CD8-positive, alpha-beta memory T cell (primary cell): ENCODE results near the gene MIPOL1. TPM values are rescaled to one million over a fixed set of nuclear protein-coding genes. Genes with fewer than 3 reads are reported as not detected.
"Not testable (repeated sequence)": the region's sequence is repeated elsewhere in the genome, so short reads cannot be mapped to it uniquely, and the experiment has no call there.

Experiments
- CTCF ChIA-PET: fragments of 350-600 bp; sonication (Branson Sonifier 250); formaldehyde crosslinking; loops from one replicate; lab custom pipeline; 2021; ENCODE audit warnings: antibody characterized with exemption; lab: Charles Lee
- POLR2A ChIA-PET: fragments of 350-600 bp; sonication (Branson Sonifier 250); formaldehyde crosslinking; loops from one replicate; lab custom pipeline; 2021; ENCODE audit warnings: antibody characterized with exemption; lab: Charles Lee
- DNase-seq, 5 donors: peaks; one replicate each; pipeline versions ENCODE4 v3.0.0 to v3.0.0-alpha.2; 2020 to 2022; ENCODE audit warnings: mixed read lengths in 1 of 5
- H3K27ac ChIP-seq: one replicate; pipeline ENCODE4 v1.7.0; 2013; ENCODE audit warnings: low read depth, mild to moderate bottlenecking, low read length, moderate library complexity
- H3K27me3 ChIP-seq: 2 replicates; pipeline ENCODE4 v1.7.0; 2013; ENCODE audit warnings: low read length, mild to moderate bottlenecking; ENCODE audit not compliant: insufficient read depth, poor library complexity, severe bottlenecking
- H3K36me3 ChIP-seq: 2 replicates; pipeline ENCODE4 v1.7.0; 2013; ENCODE audit warnings: mild to moderate bottlenecking, low read length, moderate library complexity; ENCODE audit not compliant: insufficient read depth
- H3K4me1 ChIP-seq: 2 replicates; pipeline ENCODE4 v1.7.0; 2013; ENCODE audit warnings: mild to moderate bottlenecking, low read length, moderate library complexity; ENCODE audit not compliant: insufficient read depth
- H3K4me3 ChIP-seq: 2 replicates; pipeline ENCODE4 v1.7.0; 2013; ENCODE audit warnings: mild to moderate bottlenecking, low read length
- H3K9me3 ChIP-seq: 2 replicates; pipeline ENCODE4 v1.7.0; 2013; ENCODE audit warnings: mild to moderate bottlenecking, low read length
- H3K27ac Mint-ChIP-seq, 8 donors: one replicate each; pipeline ENCODE4 v1.8.0; 2020 to 2021; ENCODE audit warnings: mixed read lengths in 8 of 8, mild to moderate bottlenecking in 6 of 8, inconsistent platforms in 3 of 8, moderate library complexity in 3 of 8
- H3K27me3 Mint-ChIP-seq, 2 donors: one replicate each; pipeline ENCODE4 v1.8.0; 2020 to 2021; ENCODE audit warnings: mixed read lengths in 2 of 2, mild to moderate bottlenecking in 1 of 2, moderate library complexity in 1 of 2
- H3K36me3 Mint-ChIP-seq, 3 donors: one replicate each; pipeline ENCODE4 v1.8.0; 2020 to 2021; ENCODE audit warnings: mixed read lengths in 3 of 3, inconsistent platforms in 1 of 3, mild to moderate bottlenecking in 1 of 3
- H3K4me1 Mint-ChIP-seq, 3 donors: one replicate each; pipeline ENCODE4 v1.8.0; 2020 to 2021; ENCODE audit warnings: mixed read lengths in 3 of 3, inconsistent platforms in 1 of 3, mild to moderate bottlenecking in 1 of 3
- H3K4me3 Mint-ChIP-seq, 7 donors: one replicate each; pipeline ENCODE4 v1.8.0; 2020 to 2021; ENCODE audit warnings: mixed read lengths in 7 of 7, mild to moderate bottlenecking in 6 of 7, moderate library complexity in 4 of 7, inconsistent platforms in 2 of 7
- H3K9me3 Mint-ChIP-seq, 5 donors: one replicate each; pipeline ENCODE4 v1.8.0; 2020 to 2022; ENCODE audit warnings: mixed read lengths in 5 of 5, mild to moderate bottlenecking in 3 of 5, moderate library complexity in 2 of 5, inconsistent platforms in 1 of 5
- polyA plus RNA-seq: library from polyadenylated mRNA; unstranded; fragments of 300-500 nt; fragmentation: Illumina TruSeq; gene quantifications from one replicate; pipeline ENCODE4 v1.2.3, GENCODE V29; 2021
- total RNA-seq, 2 experiments: library from RNA; stranded (reverse); gene quantifications; one replicate each; pipeline ENCODE4 v1.2.3, GENCODE V29; 2021

Gene MIPOL1, protein sequence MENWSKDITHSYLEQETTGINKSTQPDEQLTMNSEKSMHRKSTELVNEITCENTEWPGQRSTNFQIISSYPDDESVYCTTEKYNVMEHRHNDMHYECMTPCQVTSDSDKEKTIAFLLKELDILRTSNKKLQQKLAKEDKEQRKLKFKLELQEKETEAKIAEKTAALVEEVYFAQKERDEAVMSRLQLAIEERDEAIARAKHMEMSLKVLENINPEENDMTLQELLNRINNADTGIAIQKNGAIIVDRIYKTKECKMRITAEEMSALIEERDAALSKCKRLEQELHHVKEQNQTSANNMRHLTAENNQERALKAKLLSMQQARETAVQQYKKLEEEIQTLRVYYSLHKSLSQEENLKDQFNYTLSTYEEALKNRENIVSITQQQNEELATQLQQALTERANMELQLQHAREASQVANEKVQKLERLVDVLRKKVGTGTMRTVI
- total RNA-seq: not detected
- not detected for polyA plus RNA-seq

DNA sequence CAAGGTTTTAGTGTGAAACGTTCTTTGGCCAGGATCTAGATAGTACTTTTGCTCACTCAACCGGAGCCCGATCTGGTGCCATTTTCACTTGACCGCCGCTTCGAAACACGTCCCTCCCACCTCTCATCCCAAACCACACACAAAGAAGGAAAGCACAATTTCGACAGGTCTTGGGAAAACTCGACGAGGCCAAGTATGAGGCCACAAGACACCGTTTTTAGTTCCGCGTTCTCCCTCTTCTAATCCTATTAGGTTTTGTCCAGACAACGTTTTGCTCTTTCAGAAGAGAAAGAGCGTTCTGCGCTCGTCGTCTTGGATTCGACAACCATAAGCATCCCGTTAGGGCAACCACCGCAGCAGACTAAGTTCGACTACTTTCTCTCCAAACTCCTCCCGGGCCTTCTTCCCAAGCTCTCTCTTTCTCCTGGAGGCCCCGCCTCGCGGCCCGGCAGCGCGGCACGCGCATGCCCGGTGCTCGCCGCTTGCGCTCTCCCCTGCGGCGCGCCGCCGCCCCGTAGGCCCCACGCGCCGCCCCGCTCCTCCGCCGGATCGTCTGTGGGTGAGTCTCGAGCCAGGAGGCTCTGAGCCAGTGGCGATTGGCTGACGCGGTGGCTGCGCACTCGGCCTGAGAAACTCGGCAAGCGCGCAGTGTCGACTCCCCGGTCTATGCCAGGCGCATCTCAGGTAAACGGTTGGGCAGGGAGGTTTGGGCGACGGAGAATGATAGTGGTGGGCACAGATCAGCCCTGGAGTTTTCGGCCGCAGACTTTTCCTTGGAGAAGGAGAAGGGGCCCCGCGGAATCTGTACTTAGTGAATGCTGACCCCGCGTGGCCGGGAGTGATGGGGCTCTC lies at the start of gene MIPOL1:
Gene MIPOL1, plus strand, starts transcription at position 517 of the 852 bp plus-strand sequence. CDS start 49,952 bp downstream, outside the sequence.
- CTCF ChIA-PET: no interaction called here
- POLR2A ChIA-PET: no interaction called here
- Histone ChIP-seq H3K27ac (peak within 1 kb of the TSS; percentile 72), H3K9me3 (no peaks in the 10 kb centered on the region), H3K4me1 (no peaks in the 10 kb centered on the region), H3K4me3 (peak within 1 kb of the TSS; percentile 39), H3K36me3 (no peaks in the 10 kb centered on the region), H3K27me3 (no peaks in the 10 kb centered on the region)
- Mint-ChIP-seq H3K4me1 (peaks cover 3 to 14% (median 9%) of the 10 kb centered on the region in 3 donors), H3K27ac (peak within 1 kb of the TSS in 1 of 8 donors; percentile 39), H3K36me3 (no peaks in the 10 kb centered on the region), H3K9me3 (peaks cover 0 to 10% (median 3%) of the 10 kb centered on the region in 5 donors), H3K27me3 (peaks cover 3 to 7% of the 10 kb centered on the region in 2 donors), H3K4me3 (peak within 1 kb of the TSS in 5 of 7 donors; percentile 8 to 60 (median 32))
- DNase-seq: no peak

GRCh38 chr14:37150414-37150813 lies 47.3 kb upstream of the MIPOL1 start:
- no peaks in the 10 kb centered on the region for H3K4me1 Mint-ChIP-seq
- no peaks in the 10 kb centered on the region for H3K9me3 ChIP-seq
- no peaks in the 10 kb centered on the region for H3K36me3 ChIP-seq
- no peaks in the 10 kb centered on the region for H3K4me1 ChIP-seq
- H3K27ac Mint-ChIP-seq: no peak overlapping the region
- peaks cover 0 to 2% of the 10 kb centered on the region in 2 donors for H3K27me3 Mint-ChIP-seq
- no peaks in the 10 kb centered on the region for H3K36me3 Mint-ChIP-seq
- DNase-seq: no peak
- no peak overlapping the region for H3K27ac ChIP-seq
- H3K9me3 Mint-ChIP-seq: peaks cover 6 to 16% (median 15%) of the 10 kb centered on the region in 5 donors
- CTCF ChIA-PET: interaction anchor here (1.6 kb wide), 1 partner anchor 9 kb away, joined by 4 read pairs; no protein-coding TSS in a partner anchor
- H3K4me3 Mint-ChIP-seq: no peak overlapping the region
- no peak overlapping the region for H3K4me3 ChIP-seq
- H3K27me3 ChIP-seq: no peaks in the 10 kb centered on the region
- POLR2A ChIA-PET: no interaction called here

DNA sequence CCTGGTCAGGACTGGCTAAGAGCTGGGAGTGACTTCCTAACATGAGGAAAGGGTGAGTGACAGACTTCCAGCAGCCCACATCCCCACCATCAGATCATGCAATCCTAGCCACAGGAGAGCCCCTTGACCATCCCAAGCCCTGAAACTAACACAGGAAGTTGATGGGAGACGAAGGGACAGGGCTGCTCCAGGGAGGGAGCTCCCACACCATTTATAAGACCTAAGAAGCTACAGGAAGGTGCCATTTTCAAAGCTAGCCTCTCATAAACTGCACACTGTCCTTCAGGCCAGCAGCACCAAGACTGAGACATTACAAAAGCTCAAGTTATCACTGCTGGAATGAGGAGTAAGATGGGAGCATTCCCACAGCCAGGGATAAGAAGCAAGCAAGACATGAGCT lies 44.7 kb upstream of the MIPOL1 start:
- no peaks in the 10 kb centered on the region for H3K36me3 Mint-ChIP-seq
- Histone ChIP-seq H3K36me3 (no peaks in the 10 kb centered on the region), H3K27me3 (no peaks in the 10 kb centered on the region), H3K27ac (no peak overlapping the region), H3K4me3 (no peak overlapping the region), H3K4me1 (no peaks in the 10 kb centered on the region), H3K9me3 (no peaks in the 10 kb centered on the region)
- ChIA-PET POLR2A (no interaction called here), CTCF (no interaction called here)
- H3K27ac Mint-ChIP-seq: no peak overlapping the region
- peaks cover 7 to 17% (median 16%) of the 10 kb centered on the region in 5 donors for H3K9me3 Mint-ChIP-seq
- no peaks in the 10 kb centered on the region for H3K4me1 Mint-ChIP-seq
- DNase-seq: no peak
- no peak overlapping the region for H3K4me3 Mint-ChIP-seq
- H3K27me3 Mint-ChIP-seq: peaks cover 0 to 2% of the 10 kb centered on the region in 2 donors

- Mint-ChIP-seq H3K9me3 (peaks cover 7 to 22% (median 20%) of the 10 kb centered on the region in 5 donors), H3K4me3 (no peak overlapping the region), H3K4me1 (no peaks in the 10 kb centered on the region), H3K27me3 (peaks cover 0 to 2% of the 10 kb centered on the region in 2 donors), H3K27ac (no peak overlapping the region), H3K36me3 (no peaks in the 10 kb centered on the region)
- Histone ChIP-seq H3K4me1 (no peaks in the 10 kb centered on the region), H3K36me3 (no peaks in the 10 kb centered on the region), H3K27me3 (no peaks in the 10 kb centered on the region), H3K4me3 (no peak overlapping the region), H3K27ac (no peak overlapping the region), H3K9me3 (no peaks in the 10 kb centered on the region)
- no peak for DNase-seq
- POLR2A ChIA-PET: no interaction called here
- CTCF ChIA-PET: no interaction called here
Observed at GRCh38 chr14:37153483-37153882, 44.3 kb upstream of the MIPOL1 start.

DNA sequence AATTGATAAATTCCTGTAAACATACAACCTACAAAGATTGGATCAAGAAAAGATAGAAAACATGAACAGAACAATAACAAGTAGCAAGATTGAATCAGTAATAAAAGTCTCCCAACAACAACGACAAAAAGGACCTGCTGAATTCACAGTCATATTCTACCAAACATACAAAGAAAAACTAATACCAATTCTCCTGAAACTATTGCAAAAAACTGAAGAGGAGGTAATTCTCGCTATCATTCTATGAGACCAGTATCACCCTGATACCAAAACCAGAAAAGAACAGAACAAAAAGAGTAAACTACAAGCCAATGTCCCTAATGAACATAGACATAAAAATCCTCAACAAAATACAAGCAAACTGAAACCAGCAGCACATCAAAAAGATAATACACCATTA lies 39.8 kb upstream of the MIPOL1 start:
- Mint-ChIP-seq H3K9me3 (peaks cover 6 to 31% (median 23%) of the 10 kb centered on the region in 5 donors), H3K36me3 (no peaks in the 10 kb centered on the region), H3K27ac (no peak overlapping the region), H3K27me3 (peaks cover 0 to 2% of the 10 kb centered on the region in 2 donors), H3K4me1 (no peaks in the 10 kb centered on the region), H3K4me3 (no peak overlapping the region)
- no peak for DNase-seq
- POLR2A ChIA-PET: no interaction called here
- H3K4me1 ChIP-seq: no peaks in the 10 kb centered on the region
- no peak overlapping the region for H3K4me3 ChIP-seq
- CTCF ChIA-PET: no interaction called here
- H3K27me3 ChIP-seq: no peaks in the 10 kb centered on the region
- H3K27ac ChIP-seq: no peak overlapping the region
- H3K9me3 ChIP-seq: no peaks in the 10 kb centered on the region
- H3K36me3 ChIP-seq: no peaks in the 10 kb centered on the region

- H3K9me3 ChIP-seq, H3K27me3 Mint-ChIP-seq, H3K4me1 ChIP-seq, H3K4me3 ChIP-seq, H3K36me3 Mint-ChIP-seq, DNase-seq, H3K36me3 ChIP-seq, H3K27ac ChIP-seq, H3K4me3 Mint-ChIP-seq, CTCF ChIA-PET, POLR2A ChIA-PET, H3K27me3 ChIP-seq, H3K4me1 Mint-ChIP-seq, H3K27ac Mint-ChIP-seq: not testable (repeated sequence)
- H3K9me3 Mint-ChIP-seq: peaks cover 3 to 19% (median 11%) of the 10 kb centered on the region in 5 donors
Observed at GRCh38 chr14:37162307-37162706, 35.4 kb upstream of the MIPOL1 start.

GRCh38 chr14:37165794-37166193 lies 31.9 kb upstream of the MIPOL1 start:
- H3K36me3 Mint-ChIP-seq: no peaks in the 10 kb centered on the region
- Histone ChIP-seq H3K36me3 (no peaks in the 10 kb centered on the region), H3K27ac (no peak overlapping the region), H3K27me3 (no peaks in the 10 kb centered on the region), H3K4me1 (no peaks in the 10 kb centered on the region), H3K4me3 (no peak overlapping the region), H3K9me3 (no peaks in the 10 kb centered on the region)
- H3K9me3 Mint-ChIP-seq: peaks cover 0 to 12% (median 5%) of the 10 kb centered on the region in 5 donors
- no peak for DNase-seq
- no peaks in the 10 kb centered on the region for H3K4me1 Mint-ChIP-seq
- ChIA-PET CTCF (no interaction called here), POLR2A (no interaction called here)
- H3K27me3 Mint-ChIP-seq: peaks cover 1 to 4% of the 10 kb centered on the region in 2 donors
- no peak overlapping the region for H3K4me3 Mint-ChIP-seq
- H3K27ac Mint-ChIP-seq: no peak overlapping the region
